Uterus (tissue), 2 donors: Measurements from ENCODE around the gene PNMA8A.

Experiments used
- POLR2A ChIP-seq, 2 donors: fragments of 450-650 bp; IDR thresholded peaks; one replicate each; pipeline ENCODE4 v1.6.1; 2016; ENCODE audit warnings: antibody characterized with exemption in 2 of 2, mild to moderate bottlenecking in 1 of 2, moderate library complexity in 1 of 2
- TF ChIP-seq, protein P1 (sequence below), 4 experiments: fragments of 200-600 bp in 2 of 4; fragments of 450-650 bp in 2 of 4; sonication (generic) in 2 of 4; IDR thresholded peaks; one replicate each; pipeline ENCODE4 v1.5.1; 2016 to 2019; ENCODE audit warnings: antibody characterized with exemption in 4 of 4, mild to moderate bottlenecking in 2 of 4, moderate library complexity in 1 of 4

DNA sequence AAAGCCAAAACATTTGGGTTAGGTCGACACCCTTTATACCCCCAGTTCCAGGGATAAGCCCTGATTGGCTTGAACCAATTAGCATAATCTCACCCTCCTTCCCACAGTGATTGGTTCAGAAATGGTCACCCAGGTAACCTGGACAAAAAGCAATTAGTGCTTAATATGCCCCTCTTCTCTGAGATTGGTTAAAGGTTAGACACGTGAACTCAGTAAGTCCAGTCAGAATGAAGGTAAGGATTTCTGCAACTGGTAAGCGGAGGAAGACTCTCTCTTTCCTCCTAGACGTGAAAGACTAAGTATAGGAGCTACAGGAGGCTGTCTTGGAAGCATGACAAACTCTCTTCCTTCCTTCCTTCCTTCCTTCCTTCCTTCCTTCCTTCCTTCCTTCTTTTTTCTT, 41.4 kb downstream of the PNMA8A start:
- TF ChIP-seq, protein P1, sequence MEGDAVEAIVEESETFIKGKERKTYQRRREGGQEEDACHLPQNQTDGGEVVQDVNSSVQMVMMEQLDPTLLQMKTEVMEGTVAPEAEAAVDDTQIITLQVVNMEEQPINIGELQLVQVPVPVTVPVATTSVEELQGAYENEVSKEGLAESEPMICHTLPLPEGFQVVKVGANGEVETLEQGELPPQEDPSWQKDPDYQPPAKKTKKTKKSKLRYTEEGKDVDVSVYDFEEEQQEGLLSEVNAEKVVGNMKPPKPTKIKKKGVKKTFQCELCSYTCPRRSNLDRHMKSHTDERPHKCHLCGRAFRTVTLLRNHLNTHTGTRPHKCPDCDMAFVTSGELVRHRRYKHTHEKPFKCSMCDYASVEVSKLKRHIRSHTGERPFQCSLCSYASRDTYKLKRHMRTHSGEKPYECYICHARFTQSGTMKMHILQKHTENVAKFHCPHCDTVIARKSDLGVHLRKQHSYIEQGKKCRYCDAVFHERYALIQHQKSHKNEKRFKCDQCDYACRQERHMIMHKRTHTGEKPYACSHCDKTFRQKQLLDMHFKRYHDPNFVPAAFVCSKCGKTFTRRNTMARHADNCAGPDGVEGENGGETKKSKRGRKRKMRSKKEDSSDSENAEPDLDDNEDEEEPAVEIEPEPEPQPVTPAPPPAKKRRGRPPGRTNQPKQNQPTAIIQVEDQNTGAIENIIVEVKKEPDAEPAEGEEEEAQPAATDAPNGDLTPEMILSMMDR (IDR thresholded peaks at IDR 0.05), result no peak
- TF ChIP-seq POLR2A (IDR thresholded peaks at IDR 0.05), result no peak
